Heart left ventricle (tissue), 16 donors: ENCODE results near the gene UBQLN1. TPM values are rescaled to one million over a fixed set of nuclear protein-coding genes. Genes with fewer than 3 reads are reported as not detected.
A peak's percentile ranks its signal among the peaks of the same experiment; 100 is the strongest.

Experiments used
- ATAC-seq, 4 donors: fragments of 200-7000 bp; cut with Tn5 transposase; one replicate each; pipeline ENCODE4 v1.9.1; 2020 to 2022; ENCODE audit warnings: moderate library complexity in 4 of 4, mild to moderate bottlenecking in 3 of 4, moderate number of reproducible peaks in 1 of 4
- DNase-seq, 5 donors: peaks; one replicate each; pipeline ENCODE4 v3.0.0-alpha.2; 2020
- H3K27ac ChIP-seq, 12 donors: fragments of 200-600 bp; sonication (generic) in 4 of 12; one replicate each; pipeline versions ENCODE4 v1.5.0 to v1.8.0; 2016 to 2022; ENCODE audit warnings: mild to moderate bottlenecking in 2 of 12
- H3K27me3 ChIP-seq, 9 donors: fragments of 200-600 bp; sonication (generic) in 2 of 9; one replicate each; pipeline versions ENCODE4 v1.5.1 to v1.8.0; 2016 to 2022; ENCODE audit warnings: mild to moderate bottlenecking in 3 of 9
- H3K36me3 ChIP-seq, 9 donors: fragments of 200-600 bp; sonication (generic) in 2 of 9; one replicate each; pipeline versions ENCODE4 v1.5.0 to v1.8.0; 2018 to 2022; ENCODE audit warnings: mild to moderate bottlenecking in 2 of 9
- H3K4me1 ChIP-seq, 12 donors: fragments of 200-600 bp; sonication (generic) in 4 of 12; one replicate each; pipeline versions ENCODE4 v1.5.0 to v1.8.0; 2016 to 2022; ENCODE audit warnings: mild to moderate bottlenecking in 3 of 12
- H3K4me3 ChIP-seq, 12 donors: fragments of 200-600 bp; sonication (generic) in 4 of 12; one replicate each; pipeline versions ENCODE4 v1.5.0 to v1.8.0; 2017 to 2022; ENCODE audit warnings: mild to moderate bottlenecking in 9 of 12, moderate library complexity in 4 of 12
- H3K9me3 ChIP-seq, 12 donors: fragments of 200-600 bp; sonication (generic) in 4 of 12; one replicate each; pipeline versions ENCODE4 v1.5.0 to v1.8.0; 2016 to 2022; ENCODE audit warnings: mild to moderate bottlenecking in 1 of 12
- POLR2A ChIP-seq, 2 donors: fragments of 450-650 bp; IDR thresholded peaks; one replicate each; pipeline ENCODE4 v1.6.1; 2017; ENCODE audit warnings: antibody characterized with exemption in 2 of 2, mild to moderate bottlenecking in 2 of 2, moderate library complexity in 2 of 2
- WGBS, 4 donors: extraction: QIAGEN DNeasy Blood & Tissue Kit in 2 of 4; methylation state at CpG; one replicate each; pipeline versions ENCODE4 v1.1.5 to v1.1.7; 2013 to 2018; 5-methylcytosine and 5-hydroxymethylcytosine counted together
- intact Hi-C, 10 donors: fragments of 100-400 bp; cut with DNase I; formaldehyde crosslinking; loops; one replicate each; pipeline versions ENCODE4 v1.11.1 to v1.14.2; 2022
- polyA plus RNA-seq, 2 donors: library from polyadenylated mRNA; stranded (reverse); fragments of 200-250 nt; gene quantifications; one replicate each; pipeline ENCODE4 v1.2.3, GENCODE V29; 2013
- total RNA-seq, 9 donors: library from RNA; depleted of rRNA in 2 of 9; stranded (reverse); fragments of >200 nt in 2 of 9; fragmentation: NEBNext Ultra II Directional in 3 of 9; extraction: Animal tissue kit (Norgen Biotek cat#: 25700) in 3 of 9; gene quantifications; one replicate each; pipeline versions ENCODE4 v1.1.0 to v1.2.4, GENCODE V29; 2016 to 2023
- TF ChIP-seq, protein P1 (sequence below), 12 donors: fragments of 200-600 bp; sonication (generic) in 4 of 12; IDR thresholded peaks; one replicate each; pipeline versions ENCODE4 v1.5.0 to v1.8.0; 2018 to 2022; ENCODE audit warnings: antibody characterized with exemption in 12 of 12, mild to moderate bottlenecking in 5 of 12
- donor health status: ischemic (EF 13 %, LVEDD 7.1; RV severe dilation, severe dysfunction).
- donor health status: healthy with polysubstance abuse.
- donor health status: DM: no; HTN: yes; CAD: no.
- donor health status: DM: no; HTN: no; CAD: no.
- donor health status: ischemic (EF 25% LVEDD 6.9; RV normal size, moderate dysfunction).
- donor health status: ischemic (EF 25% LVEDD 5.7; RV mildly dilated, moderate dysfunction).
- donor health status: healthy.
- donor health status: DM: yes; HTN: yes; CAD: no.
- donor health status: ischemic (EF 35%, LVEDD 5.7; RV mildly dilated, moderate dysfunction).
- donor health status: nonischemic (EF 11% LVEDD 7.7; RV severe dilation, severe dysfunction).
- donor health status: DM: yes; HTN: yes; CAD: no.
- donor health status: PGD.
- donor health status: ischemic (EF 29% LVEDD 5.4; RV normal size, mild dysfunction).
- donor health status: nonischemic (EF 23%, LVEDD 6.1; RV moderate dilation, normal function).

Gene UBQLN1
- total and polyA plus RNA-seq, 11 donors, result 24.2 to 144 (median 98.2) TPM

DNA sequence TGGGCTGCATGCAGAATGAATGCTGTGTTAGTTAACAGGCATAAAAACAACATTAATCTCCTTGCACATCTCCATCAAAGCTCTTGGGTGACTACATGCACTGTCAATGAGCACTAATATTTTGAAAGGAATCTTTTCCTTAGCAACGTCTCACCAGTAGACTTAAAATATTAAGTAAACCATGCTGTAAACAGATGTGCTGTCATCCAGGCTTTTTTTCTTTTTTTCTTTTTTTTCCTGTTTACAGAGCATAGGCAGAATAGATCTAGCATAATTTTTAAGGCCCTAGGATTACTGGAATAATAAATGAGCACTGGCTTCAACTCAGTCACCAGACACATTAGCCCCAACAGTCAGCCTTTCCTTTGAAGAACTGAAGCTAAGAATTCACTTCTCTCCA, 36.3 kb downstream of the UBQLN1 start:
- H3K27me3 ChIP-seq, result no peaks in the 10 kb centered on the region
- H3K4me1 ChIP-seq, result peaks cover 0 to 14% (median 0%) of the 10 kb centered on the region in 12 donors
- DNase-seq, result no peak
- intact Hi-C loops, result no loop called here
- H3K9me3 ChIP-seq, result no peaks in the 10 kb centered on the region
- no peak for TF ChIP-seq POLR2A (IDR thresholded peaks at IDR 0.05)
- TF ChIP-seq, protein P1, sequence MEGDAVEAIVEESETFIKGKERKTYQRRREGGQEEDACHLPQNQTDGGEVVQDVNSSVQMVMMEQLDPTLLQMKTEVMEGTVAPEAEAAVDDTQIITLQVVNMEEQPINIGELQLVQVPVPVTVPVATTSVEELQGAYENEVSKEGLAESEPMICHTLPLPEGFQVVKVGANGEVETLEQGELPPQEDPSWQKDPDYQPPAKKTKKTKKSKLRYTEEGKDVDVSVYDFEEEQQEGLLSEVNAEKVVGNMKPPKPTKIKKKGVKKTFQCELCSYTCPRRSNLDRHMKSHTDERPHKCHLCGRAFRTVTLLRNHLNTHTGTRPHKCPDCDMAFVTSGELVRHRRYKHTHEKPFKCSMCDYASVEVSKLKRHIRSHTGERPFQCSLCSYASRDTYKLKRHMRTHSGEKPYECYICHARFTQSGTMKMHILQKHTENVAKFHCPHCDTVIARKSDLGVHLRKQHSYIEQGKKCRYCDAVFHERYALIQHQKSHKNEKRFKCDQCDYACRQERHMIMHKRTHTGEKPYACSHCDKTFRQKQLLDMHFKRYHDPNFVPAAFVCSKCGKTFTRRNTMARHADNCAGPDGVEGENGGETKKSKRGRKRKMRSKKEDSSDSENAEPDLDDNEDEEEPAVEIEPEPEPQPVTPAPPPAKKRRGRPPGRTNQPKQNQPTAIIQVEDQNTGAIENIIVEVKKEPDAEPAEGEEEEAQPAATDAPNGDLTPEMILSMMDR (IDR thresholded peaks at IDR 0.05), result no peak
- WGBS, 4 donors, result 51 to 60% (median 53%) methylated on average over 1 of the region's 1 CpG
- ATAC-seq, result no peak
- H3K4me3 ChIP-seq, result no peak overlapping the region
- H3K27ac ChIP-seq, result no peak overlapping the region
- H3K36me3 ChIP-seq, result peaks cover 0 to 99% (median 86%) of the 10 kb centered on the region in 9 donors

- peaks cover 0 to 21% (median 1%) of the 10 kb centered on the region in 12 donors for H3K4me1 ChIP-seq
- ATAC-seq (no peak), DNase-seq (no peak)
- H3K9me3 ChIP-seq, result no peaks in the 10 kb centered on the region
- intact Hi-C loops, result no loop called here
- 93 to 96% (median 94%) methylated on average over 5 of the region's 5 CpGs for WGBS, 4 donors
- H3K27ac ChIP-seq, result no peak overlapping the region
- TF ChIP-seq, protein P1 (IDR thresholded peaks at IDR 0.05), result no peak
- no peak for TF ChIP-seq POLR2A (IDR thresholded peaks at IDR 0.05)
- no peaks in the 10 kb centered on the region for H3K27me3 ChIP-seq
- peaks cover 0 to 99% (median 79%) of the 10 kb centered on the region in 9 donors for H3K36me3 ChIP-seq
- H3K4me3 ChIP-seq, result no peak overlapping the region
Observed at GRCh38 chr9:83670381-83670780, 37.4 kb downstream of the UBQLN1 start.

GRCh38 chr9:83669067-83669466, 38.7 kb downstream of the UBQLN1 start:
- intact Hi-C loops, result loop anchor here in 1 of 10 donors (5.0 kb wide), 1 partner anchor 38 kb away; the partner anchor contains the start of gene UBQLN1
- ATAC-seq (no peak), DNase-seq (no peak)
- WGBS, 4 donors, result 97 to 99% (median 99%) methylated on average over 1 of the region's 1 CpG
- TF ChIP-seq, protein P1 (IDR thresholded peaks at IDR 0.05), result no peak
- TF ChIP-seq POLR2A (IDR thresholded peaks at IDR 0.05), result no peak
- Histone ChIP-seq H3K4me1 (peaks cover 0 to 14% (median 0%) of the 10 kb centered on the region in 12 donors), H3K27me3 (no peaks in the 10 kb centered on the region), H3K36me3 (peaks cover under 1 to 98% (median 76%) of the 10 kb centered on the region in 9 donors), H3K9me3 (no peaks in the 10 kb centered on the region), H3K27ac (no peak overlapping the region), H3K4me3 (no peak overlapping the region)

GRCh38 chr9:83665580-83666200, 42.1 kb downstream of the UBQLN1 start:
- TF ChIP-seq, protein P1 (IDR thresholded peaks at IDR 0.05), result no peak
- TF ChIP-seq POLR2A (IDR thresholded peaks at IDR 0.05), result no peak
- peak in 1 of 4 donors; percentile 18 for ATAC-seq
- peaks cover 2 to 100% (median 76%) of the 10 kb centered on the region in 9 donors for H3K36me3 ChIP-seq
- intact Hi-C loops, result loop anchor here in 1 of 10 donors (5.0 kb wide), 1 partner anchor 42 kb away; the partner anchor contains the start of gene UBQLN1
- H3K4me3 ChIP-seq, result no peak overlapping the region
- peak overlapping the region in 3 of 12 donors; percentile 15 to 34 (median 21) for H3K27ac ChIP-seq
- DNase-seq, result no peak
- 43 to 65% (median 52%) methylated on average over 5 of the region's 5 CpGs for WGBS, 4 donors
- H3K4me1 ChIP-seq, result peaks cover 0 to 14% (median 0%) of the 10 kb centered on the region in 12 donors
- H3K27me3 ChIP-seq, result no peaks in the 10 kb centered on the region
- H3K9me3 ChIP-seq, result no peaks in the 10 kb centered on the region
